ENCODE data around the gene TNFRSF4. TPM values are rescaled to one million over a fixed set of nuclear protein-coding genes. Genes with fewer than 3 reads are reported as not detected.
A peak's percentile ranks its signal among the peaks of the same experiment; 100 is the strongest.

The TNFRSF4 gene
- total RNA-seq, 3 donors from 2014 or later = 0.64 to 2.3 (median 1.6) TPM

DNA sequence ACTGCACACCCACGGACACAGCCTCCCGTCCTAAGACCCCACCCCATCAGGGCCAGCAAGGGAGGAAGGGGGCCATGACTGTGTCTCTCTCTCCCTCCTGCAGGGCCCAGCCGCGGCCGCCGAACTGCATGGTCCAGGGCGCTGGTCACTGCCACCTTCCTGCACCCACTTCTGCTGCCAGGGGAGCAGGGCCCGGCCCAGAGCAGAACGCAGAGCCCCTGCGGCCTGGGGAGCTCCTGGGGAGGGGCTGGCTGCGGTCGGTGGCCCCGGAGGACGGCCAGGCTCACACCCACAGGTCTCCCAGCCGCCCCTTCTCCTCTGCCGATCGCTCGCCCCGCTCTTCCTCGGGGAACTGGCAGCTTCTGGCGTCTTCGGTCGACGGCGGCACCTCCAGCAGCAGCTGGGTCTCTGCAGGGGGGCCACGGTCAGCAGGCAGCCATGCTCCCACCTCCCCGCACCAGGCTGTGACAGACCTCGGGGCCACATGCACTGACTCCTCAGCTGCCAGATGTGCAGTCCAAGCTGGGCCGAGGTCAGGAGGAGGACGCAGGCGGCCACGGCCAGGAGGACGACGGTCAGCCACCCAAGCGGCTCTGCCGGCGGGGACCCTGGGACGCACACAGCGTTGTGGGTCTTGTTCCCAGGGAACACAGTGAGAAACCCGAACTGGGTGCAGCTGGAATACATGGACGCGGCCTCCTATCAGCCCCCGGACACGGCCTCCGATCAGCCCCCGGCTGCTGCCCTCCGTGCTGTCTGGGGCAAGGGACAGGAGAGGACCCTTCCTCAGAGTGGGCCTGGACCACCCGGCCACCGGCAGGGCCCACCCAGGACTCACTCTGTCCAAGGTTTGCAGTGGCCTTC is 10.2 kb downstream of the TNFRSF4 start:
- H3K4me1 ChIP-seq = peaks cover 0 to 7% of the 10 kb centered on the region in 2 donors
- DNase-seq (ENCODE audit: low spot score in 2 of 2) = no peak
- no peaks in the 10 kb centered on the region for H3K9me3 ChIP-seq
- no peak overlapping the region for H3K27ac ChIP-seq
- no peaks in the 10 kb centered on the region for H3K36me3 ChIP-seq
- H3K27me3 ChIP-seq = no peaks in the 10 kb centered on the region
- no peak overlapping the region for H3K4me3 ChIP-seq
- TF ChIP-seq POLR2A (IDR thresholded peaks at IDR 0.05) (no peak), POLR2AphosphoS5 (IDR thresholded peaks at IDR 0.05) (no peak)
- TF ChIP-seq, protein P1, sequence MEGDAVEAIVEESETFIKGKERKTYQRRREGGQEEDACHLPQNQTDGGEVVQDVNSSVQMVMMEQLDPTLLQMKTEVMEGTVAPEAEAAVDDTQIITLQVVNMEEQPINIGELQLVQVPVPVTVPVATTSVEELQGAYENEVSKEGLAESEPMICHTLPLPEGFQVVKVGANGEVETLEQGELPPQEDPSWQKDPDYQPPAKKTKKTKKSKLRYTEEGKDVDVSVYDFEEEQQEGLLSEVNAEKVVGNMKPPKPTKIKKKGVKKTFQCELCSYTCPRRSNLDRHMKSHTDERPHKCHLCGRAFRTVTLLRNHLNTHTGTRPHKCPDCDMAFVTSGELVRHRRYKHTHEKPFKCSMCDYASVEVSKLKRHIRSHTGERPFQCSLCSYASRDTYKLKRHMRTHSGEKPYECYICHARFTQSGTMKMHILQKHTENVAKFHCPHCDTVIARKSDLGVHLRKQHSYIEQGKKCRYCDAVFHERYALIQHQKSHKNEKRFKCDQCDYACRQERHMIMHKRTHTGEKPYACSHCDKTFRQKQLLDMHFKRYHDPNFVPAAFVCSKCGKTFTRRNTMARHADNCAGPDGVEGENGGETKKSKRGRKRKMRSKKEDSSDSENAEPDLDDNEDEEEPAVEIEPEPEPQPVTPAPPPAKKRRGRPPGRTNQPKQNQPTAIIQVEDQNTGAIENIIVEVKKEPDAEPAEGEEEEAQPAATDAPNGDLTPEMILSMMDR (IDR thresholded peaks at IDR 0.05) = no peak
- intact Hi-C loops (cut with DNase I; ENCODE audit: low total_unique reads) = no loop called here

DNA sequence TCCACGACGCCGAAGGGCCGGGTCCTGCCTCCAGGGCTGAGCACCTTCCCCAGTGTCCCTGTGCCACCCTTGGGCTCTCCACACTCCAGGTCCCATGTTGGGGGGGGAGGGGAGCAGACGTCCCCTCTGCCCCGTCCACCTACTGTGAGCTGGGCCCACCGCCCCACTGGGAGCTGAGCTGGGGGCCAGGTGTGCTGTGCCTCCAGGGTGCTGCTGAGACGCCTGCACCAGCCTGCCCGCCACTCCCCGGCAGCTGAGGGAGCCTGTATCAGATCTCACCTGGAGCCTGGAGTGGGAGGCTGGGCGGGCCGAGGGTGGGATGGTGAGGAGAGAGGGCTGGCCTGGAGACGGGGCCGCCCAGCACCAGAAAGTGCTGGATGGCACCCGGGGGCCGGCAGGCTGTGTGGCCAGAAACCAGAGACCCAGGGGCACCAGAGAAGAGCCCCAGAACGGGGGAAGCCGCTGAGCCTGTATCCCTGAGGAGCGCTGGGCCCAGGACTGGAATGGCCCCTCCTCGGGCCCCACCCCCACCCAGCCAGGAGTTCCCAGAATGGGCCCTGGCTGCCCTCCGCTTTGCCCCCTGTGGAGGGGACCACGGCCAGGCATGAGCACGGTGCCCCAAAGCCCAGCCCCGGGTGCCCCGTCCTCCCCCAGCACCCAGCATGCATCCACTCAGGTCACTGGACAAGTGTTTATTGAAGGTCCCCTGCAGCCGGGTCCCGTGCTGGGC is 11.0 kb downstream of the TNFRSF4 start:
- Histone ChIP-seq H3K4me1 (no peaks in the 10 kb centered on the region), H3K27me3 (no peaks in the 10 kb centered on the region), H3K36me3 (no peaks in the 10 kb centered on the region), H3K27ac (no peak overlapping the region), H3K4me3 (no peak overlapping the region), H3K9me3 (no peaks in the 10 kb centered on the region)
- intact Hi-C loops (cut with DNase I; ENCODE audit: low total_unique reads) = no loop called here
- DNase-seq (ENCODE audit: low spot score in 2 of 2) = no peak
- TF ChIP-seq POLR2AphosphoS5 (IDR thresholded peaks at IDR 0.05) = no peak
- TF ChIP-seq, protein P1 (IDR thresholded peaks at IDR 0.05) = no peak
- no peak for TF ChIP-seq POLR2A (IDR thresholded peaks at IDR 0.05)

DNA sequence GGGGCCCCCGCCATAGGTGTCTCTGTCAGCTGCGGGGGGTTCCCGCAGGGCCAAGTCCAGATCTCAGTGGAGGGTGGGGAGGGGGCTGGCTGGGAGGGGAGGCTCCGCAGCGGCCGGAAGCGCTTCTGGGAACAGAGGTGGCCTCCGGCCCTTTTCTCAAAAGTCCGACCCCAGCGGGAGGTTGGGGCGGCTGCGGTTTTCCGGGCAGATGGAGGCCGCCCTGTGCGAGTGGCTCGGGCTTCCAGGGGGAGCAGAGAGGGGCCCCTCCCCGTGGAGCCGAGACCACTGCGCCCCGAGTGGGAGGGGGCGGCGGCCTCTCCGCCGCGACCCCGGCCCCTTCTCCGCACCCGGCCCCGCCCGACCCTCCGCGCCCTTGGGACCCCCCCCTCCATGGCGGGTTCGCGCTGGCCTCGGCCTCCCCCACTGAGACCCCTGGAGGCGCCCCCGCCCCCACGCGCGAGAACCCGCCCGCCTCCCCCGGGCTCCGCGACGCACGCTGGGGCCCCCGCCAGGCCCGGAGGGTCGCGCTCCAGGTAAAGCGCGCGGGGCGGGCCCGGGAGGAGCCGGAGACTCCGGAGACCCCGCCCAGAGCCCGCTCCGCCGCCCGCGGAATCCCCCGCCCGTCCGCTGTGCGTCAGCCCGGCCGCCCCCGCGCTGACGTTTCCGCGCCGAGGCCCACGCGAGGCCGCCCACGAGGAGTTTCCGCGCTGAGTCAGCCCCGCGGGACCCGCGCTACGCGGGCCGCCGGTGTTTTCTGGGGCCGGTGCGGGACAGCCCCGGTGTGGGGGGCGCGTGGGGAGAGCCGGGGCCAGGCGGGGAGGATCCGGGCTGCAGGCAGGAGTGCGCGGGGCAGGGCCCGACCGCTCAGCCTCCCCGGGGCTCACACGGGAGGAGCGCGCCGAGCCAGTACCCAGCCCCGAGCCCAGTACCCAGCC is 12.8 kb downstream of the TNFRSF4 start:
- no peaks in the 10 kb centered on the region for H3K4me1 ChIP-seq
- no peaks in the 10 kb centered on the region for H3K9me3 ChIP-seq
- H3K36me3 ChIP-seq = no peaks in the 10 kb centered on the region
- no peaks in the 10 kb centered on the region for H3K27me3 ChIP-seq
- no peak for DNase-seq (ENCODE audit: low spot score in 2 of 2)
- peak overlapping the region; percentile 54 to 67 for H3K27ac ChIP-seq
- peak in 1 of 3 donors; percentile 17 for TF ChIP-seq POLR2AphosphoS5 (IDR thresholded peaks at IDR 0.05)
- no peak for TF ChIP-seq POLR2A (IDR thresholded peaks at IDR 0.05)
- intact Hi-C loops (cut with DNase I; ENCODE audit: low total_unique reads) = no loop called here
- H3K4me3 ChIP-seq = peak overlapping the region; percentile 34 to 76 (median 63)

DNA sequence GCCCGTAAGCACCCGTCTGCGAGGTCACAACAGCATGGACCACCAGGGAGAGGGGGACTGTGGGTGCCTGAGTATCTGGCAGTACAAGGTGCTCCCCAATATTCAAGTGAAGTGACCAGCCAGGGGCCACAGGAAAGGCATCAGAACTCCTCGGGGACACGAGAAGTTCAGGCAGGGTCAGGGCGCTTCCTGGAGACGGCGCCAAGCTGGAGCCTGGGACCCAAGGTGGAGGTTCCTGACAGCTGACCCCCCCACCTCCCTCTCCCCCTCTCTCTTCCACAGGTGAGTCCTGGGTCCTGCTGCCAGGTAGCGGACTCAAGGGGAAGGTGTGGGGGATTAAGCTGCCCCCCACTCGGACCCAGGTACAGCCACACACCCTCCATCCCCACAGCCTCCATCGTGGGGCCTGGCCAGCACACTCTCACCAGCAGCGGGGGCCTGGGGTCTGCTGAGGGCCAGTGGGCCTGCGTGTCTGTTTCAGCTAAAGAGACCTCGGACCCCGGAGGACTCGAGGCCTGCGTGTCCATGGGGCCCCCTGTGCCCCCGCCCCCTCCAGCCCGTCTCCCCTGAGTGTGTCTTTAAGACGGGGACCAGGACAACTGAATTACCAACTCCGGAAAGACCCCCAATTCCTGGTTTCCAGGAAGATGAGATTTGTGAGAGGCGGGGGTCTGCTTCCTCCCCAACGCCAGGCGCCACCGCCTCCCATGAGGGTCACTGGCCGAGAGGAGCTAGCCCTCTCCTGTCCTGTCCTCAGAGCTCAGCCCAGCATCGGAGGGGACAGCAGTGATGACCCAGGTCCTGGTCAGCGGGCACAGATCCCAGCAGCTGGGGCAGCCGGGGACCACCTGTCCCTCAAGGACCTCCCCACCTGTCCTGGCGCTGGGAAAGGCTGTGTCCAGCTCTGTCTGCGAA is 13.7 kb downstream of the TNFRSF4 start:
- TF ChIP-seq, protein P1 (IDR thresholded peaks at IDR 0.05) = no peak
- TF ChIP-seq POLR2AphosphoS5 (IDR thresholded peaks at IDR 0.05) (no peak), POLR2A (IDR thresholded peaks at IDR 0.05) (no peak)
- H3K9me3 ChIP-seq = peaks cover 0 to 4% of the 10 kb centered on the region in 2 donors
- H3K27me3 ChIP-seq = no peaks in the 10 kb centered on the region
- peak overlapping the region; percentile 54 to 67 for H3K27ac ChIP-seq
- H3K4me1 ChIP-seq = no peaks in the 10 kb centered on the region
- H3K4me3 ChIP-seq = peak overlapping the region; percentile 34 to 76 (median 63)
- no peak for DNase-seq (ENCODE audit: low spot score in 2 of 2)
- no peaks in the 10 kb centered on the region for H3K36me3 ChIP-seq
- intact Hi-C loops (cut with DNase I; ENCODE audit: low total_unique reads) = no loop called here
